UCSD-AML1 (cell line): ENCODE results near the gene SCP2.
"Not testable (repeated sequence)": the region's sequence is repeated elsewhere in the genome, so short reads cannot be mapped to it uniquely, and the experiment has no call there.

Experiments used
- DNase-seq: peaks from one replicate; lab custom pipeline; 2025; ENCODE audit not compliant: unreplicated experiment; lab: John Stamatoyannopoulos, UW

SCP2 gene

DNA sequence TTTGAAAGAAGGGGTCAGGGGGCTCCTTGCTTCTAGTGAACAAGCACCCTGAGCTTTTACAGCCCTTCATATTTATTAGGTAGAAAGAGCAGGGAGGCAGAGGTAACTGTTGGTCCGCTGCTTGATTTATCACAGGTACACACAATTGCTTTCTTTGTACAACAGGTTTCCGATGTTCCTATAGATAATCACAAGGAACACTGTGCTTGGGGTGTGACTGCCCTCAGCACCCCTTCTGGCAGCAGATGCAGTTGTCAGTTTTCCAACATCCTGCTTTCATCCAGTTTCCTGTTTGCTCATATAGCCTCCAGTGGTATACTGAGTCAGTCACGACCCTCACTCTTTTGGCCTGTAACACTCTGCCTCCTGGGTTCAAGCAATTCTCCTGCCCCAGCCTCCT is 40.6 kb downstream of the SCP2 start:
- DNase-seq: no peak

DNA sequence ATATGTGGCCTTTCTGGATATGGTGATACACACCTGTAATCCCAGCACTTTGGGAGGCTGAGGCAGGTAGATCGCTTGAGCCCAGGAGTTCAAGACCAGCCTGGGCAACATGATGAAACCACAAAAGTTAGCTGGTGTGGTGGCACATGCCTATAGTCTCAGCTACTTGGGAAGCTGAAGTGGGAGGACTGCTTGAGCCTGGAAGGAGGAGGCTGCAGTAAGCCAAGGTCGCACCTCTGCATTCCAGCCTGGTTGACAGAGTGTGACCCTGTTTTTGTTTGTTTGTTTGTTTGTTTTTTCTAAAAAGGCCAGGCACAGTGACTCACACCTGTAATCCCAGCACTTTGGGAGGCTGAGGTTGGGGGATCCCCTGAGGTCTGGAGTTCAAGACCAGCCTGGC is 42.2 kb downstream of the SCP2 start:
- DNase-seq: not testable (repeated sequence)

DNA sequence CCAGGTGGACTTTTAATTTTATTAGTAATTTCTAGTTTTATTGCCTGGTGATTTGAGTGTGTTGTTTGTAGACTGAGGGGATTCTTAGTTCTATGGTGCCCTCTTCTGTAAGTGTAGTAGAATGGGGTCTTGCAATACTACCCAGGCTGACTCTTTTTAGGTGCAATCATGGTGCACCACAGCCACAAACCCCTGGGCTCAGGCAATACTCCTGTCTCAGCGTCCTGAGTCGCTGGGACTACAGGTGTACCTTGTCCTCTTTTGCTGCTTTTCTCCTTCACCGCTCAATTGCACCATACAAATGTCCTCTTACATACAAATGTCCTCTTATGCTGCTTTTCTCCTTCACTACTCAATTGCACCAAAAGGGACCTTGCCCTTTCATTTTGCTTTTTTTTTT is 43.1 kb downstream of the SCP2 start:
- DNase-seq: no peak

DNA sequence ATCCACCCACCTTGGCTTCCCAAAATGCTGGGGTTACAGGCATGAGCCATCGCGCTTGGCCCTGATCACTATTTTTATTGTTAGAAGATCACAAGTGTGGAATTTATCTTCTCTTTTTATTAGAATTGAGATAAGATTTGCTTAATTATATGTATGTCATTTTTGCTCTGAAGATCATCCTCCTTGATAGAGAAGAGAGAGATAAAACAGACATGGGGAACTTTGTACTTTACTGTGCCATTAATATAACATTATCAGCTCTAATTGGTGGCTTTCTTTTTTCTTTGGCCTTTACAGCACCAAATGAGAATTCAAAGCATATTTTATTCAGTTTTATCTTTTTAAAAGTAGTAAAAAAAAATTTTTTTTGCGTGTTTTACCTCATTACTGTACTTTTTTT is 46.8 kb downstream of the SCP2 start:
- DNase-seq: no peak

DNA sequence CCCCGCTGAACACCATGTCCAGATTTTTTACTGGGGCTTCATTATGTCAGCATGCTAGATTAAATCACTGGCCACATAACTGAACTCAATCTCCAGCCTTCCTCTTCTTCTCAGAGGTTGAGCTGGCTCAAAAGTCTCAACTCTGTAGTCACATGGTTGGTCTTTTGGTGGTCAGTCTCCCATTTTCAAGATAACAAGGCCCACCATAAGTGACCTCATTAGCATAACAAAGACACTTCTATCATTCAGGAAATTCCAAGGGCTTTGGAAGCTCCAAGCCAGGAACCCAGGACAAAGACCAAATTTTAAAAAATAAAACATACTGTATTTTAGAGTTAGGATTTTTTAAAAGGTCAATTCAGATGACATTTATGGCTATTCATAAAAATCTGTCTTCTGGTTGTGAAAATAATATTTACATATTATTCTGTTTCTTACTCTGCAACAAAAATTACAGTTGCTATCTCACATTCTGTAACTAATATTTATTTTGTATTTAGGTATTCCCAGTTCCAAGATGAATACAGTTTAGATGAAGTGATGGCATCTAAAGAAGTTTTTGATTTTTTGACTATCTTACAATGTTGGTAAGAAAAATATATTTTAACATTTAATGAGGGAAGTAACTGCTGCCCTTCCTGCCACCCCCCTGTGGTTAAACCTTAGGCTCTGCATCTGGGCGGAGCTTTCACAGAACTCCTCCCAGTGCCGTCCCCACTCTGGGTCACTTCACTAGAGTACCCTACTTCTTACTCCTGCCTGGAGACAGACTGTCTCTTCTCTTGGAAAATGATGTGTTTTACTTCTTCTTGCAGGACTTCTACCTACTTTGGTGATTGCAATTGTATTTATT is 49.3 kb downstream of the SCP2 start:
- peak; percentile 15 for DNase-seq

DNA sequence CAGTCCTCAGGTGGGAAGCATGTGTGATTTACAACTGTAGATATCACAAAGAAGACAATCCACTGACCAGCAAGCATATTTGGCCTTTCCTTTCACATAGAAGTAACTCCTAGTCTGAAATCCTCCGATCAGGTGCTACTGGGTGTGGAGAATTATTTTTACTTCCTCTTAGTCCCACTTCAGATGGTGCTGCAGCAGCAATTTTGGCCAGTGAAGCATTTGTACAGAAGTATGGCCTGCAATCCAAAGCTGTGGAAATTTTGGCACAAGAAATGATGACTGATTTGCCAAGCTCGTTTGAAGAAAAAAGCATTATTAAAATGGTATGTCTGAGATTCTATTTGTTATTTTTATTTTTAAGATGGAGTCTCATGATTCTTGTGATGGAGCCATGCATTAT is 51.0 kb downstream of the SCP2 start:
- DNase-seq: no peak

DNA sequence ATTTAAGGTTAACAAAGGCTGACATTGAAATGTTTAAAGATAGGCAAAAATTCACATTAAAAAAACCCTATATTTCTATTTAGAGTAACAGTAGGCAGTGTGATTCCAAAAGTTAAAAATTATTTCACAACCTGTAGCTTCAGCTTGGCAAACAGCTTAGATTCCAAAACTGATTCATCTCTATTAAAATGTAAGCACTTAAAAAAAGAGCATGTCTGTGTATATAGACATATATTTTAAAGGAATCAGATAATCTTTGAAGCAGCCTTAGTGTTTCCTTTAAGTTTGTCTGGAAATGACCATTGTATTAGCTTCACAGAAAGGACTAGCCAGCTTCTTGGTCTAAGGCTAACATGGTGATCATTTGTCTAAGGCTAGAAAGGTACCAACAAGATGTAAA is 65.7 kb downstream of the SCP2 start:
- DNase-seq: not testable (repeated sequence)

DNA sequence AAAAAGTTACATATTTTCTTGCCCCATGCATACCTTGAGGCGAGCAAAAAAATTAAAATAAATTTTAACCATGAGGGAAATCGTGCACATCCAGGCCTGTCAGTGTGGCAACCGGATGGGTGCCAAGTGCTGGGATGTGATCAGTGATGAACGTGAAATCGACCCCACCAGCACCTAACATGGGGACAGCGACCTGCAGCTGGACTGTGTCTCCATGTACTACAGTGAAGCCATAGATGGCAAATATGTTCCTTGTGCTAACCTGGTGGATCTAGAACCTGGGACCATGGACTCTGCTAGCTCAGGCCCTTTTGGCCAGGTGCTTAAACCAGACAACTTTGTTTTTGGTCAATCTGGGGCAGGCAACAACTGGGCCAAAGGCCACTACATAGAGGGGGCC is 67.6 kb downstream of the SCP2 start:
- no peak for DNase-seq

DNA sequence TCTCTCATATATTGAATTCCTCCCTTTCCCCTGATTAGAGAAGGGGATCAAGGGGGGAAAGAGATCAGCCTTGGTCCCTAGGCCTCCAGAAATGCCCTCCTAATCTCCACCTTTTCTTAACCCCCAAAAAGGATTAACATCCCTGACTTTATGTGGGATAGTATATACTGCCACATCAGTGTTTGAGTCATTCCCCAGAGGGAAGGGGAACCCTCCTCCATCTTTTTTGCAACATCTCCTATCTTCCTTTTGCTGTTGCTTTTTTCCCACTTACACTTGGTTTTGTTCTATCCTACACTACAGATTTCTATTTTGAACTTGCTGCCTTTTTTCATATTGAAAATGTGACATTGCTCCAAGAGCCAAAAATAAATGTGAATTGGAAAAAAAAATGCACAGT is 69.6 kb downstream of the SCP2 start:
- DNase-seq: no peak

DNA sequence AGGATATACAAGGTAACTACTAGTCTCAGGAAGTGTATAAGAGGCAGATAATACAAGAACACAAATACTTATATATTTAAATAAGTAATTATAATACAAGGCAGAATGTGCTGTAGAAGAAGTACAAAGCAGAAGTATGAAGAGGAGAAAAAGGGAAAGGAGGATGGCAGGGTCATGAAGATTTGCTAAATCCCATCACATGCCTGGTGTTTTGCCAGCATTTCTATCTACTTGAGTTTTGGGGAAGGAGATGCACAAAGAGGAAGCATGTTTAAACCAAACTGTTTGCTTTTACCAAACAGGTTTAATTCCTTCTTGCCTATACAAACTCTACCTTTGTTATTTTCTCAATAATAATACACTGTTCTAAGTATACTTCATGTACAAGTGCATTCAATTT is 74.1 kb downstream of the SCP2 start:
- no peak for DNase-seq

DNA sequence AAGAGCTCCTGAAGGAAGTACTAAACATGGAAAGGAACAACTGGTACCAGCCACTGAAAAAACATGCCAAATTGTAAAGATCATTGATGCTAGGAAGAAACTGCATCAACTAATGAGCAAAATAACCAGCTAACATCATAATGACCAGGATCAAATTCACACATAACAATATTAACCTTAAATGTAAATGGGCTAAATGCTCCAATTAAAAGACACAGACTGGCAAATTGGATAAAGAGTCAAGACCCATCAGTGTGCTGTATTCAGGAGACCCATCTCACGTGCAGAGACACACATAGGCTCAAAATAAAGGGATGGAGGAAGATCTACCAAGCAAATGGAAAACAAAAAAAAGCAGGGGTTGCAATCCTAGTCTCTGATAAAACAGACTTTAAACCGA is 79.5 kb downstream of the SCP2 start:
- not testable (repeated sequence) for DNase-seq

DNA sequence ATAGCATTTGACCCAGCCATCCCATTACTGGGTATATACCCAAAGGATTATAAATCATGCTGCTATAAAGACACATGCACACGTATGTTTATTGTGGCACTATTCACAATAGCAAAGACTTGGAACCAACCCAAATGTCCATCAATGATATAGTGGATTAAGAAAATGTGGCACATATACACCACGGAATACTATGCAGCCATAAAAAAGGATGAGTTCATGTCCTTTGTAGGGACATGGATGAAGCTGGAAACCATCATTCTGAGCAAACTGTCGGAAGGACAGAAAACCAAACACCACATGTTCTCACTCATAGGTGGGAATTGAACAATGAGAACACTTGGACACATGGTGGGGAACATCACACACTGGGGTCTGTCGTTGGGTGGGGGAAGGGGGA is 83.2 kb downstream of the SCP2 start:
- DNase-seq: not testable (repeated sequence)

DNA sequence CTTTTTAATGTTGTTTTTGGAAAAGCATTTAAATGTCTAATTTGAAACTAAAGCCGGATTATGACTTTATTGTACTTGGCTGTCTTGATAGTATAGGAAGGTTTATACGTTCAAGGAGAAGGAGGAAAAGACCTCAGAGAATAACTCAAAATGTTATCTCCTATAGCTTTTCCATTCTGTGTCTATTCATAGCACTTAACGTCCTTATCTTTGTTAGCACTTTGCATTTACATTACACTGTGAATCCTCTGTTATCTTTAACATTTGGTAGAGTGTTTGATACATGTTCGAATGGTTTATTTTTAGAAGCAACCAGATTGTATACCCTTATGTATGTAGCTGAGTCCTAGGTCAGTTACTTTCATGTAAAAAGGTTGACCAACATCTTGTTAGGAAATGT is 84.1 kb downstream of the SCP2 start:
- no peak for DNase-seq

DNA sequence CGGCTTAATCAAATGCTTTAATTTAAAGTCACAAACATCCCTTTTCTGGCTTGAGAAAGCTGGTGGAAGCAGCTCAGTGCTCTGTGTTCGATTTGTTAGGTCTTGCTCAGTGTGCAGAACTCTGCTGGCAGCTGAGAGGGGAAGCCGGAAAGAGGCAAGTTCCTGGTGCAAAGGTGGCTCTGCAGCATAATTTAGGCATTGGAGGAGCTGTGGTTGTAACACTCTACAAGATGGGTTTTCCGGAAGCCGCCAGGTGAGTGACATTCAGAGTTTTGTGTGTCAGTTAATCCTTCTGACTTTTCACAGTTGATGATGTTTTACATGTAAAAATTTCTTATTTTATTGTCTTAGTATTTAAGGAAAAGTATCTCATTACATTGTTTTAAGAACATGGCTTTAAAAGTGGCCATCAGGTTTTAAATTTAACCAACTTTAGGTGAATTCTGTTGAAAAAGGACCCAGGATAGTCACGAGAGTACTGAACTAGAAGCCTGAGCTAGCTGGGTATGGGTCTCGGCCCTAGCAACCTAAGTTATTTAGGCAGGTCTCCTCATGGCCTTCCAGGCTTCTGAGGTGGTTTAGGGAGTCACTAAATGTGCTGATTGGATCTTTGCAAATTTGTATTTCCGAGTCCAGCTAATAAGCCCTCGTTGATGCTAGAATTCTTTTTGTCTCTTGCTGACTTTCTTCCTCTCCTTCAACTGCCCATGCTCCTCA is 87.9 kb downstream of the SCP2 start:
- DNase-seq: peak; percentile 63

DNA sequence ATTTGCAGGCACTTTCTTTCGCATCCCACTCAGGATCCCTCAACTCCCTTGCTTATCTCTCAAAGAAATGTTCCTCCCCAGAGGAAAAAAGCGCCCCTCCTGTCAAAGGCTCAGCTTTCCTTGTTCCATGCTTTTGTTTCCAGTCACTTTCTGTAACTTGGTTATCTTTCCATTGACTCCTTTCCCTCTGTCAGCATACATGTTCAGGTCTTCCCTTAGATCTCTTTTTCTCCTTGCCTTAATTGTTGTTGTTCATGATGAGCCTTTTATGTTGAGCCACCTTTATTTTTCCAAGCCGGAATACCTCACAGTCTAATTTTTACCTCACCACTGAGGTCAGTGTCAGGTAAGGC is 88.4 kb downstream of the SCP2 start:
- DNase-seq: no peak

DNA sequence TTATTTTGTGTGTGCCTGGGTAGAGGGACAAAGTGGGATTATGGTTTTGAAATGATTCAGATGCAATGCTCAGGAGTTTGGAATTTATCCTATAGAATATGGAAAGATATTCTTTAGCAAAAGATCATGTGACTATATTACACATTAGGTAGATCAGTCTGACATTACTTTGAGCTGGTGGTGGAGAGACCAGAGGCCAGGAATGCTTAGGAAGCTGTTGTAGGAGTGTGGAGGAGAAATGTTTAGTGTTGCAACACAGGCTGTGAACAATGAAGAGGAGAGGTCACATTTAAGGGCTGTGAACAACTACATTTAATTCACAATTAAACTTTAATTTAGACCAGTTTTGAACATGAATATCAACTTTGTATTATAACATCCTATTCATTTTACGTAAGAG is 89.6 kb downstream of the SCP2 start:
- DNase-seq: no peak

DNA sequence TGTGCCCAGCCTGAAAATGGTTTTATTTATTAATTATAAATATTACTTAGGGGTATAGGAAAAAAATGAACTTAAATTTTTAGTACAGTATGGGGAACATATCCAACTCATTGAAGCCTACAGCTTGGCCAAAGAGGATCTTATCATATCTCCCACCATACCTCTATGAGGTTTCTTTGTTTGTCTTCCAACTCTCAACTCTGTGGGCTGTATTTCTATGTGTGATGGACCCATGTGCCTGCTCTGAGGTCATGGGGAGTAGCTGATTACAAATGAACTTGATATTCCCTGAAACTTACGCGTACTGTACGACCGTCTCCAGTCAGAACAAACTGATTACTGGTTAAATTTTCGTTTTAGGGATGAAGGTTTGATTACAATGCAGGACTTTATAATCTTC is 93.5 kb downstream of the SCP2 start:
- no peak for DNase-seq

DNA sequence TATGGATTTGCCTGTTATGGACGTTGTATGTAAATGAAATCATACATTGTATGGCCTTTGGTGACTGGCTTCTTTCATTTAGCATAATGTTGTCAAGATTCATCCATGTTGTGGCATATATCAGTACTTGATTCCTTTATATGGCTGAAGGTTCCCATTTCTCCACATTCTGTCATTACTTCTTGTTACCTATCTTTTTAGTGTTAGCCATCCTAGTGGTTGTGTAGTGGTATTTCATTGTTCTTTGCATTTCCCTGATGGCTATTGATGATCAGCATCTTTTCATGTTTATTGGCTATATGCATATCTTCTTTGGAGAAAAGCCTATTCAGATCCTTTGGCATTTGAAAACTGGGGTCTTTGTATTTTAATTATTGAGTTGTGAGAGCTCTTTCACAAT is 95.1 kb downstream of the SCP2 start:
- DNase-seq: no peak

DNA sequence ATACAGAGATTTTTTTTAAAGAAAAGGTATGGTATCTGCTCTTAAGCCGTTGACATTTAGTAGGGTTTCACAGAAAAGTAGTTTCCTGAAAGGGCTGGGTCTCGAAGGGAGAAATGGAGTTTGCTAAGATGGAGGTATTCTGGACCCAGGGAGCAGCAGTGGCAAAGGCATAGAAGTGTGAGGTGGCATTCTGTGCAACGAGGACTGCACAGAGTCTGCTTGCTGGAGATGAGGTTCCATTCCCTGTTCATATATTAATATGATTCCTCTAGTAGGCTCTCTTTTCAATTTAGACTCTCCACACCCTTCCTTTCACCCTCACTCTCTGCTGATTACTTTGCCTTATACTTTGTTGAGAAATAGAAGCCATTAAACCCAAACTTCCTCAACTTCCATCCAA is 96.5 kb downstream of the SCP2 start:
- no peak for DNase-seq

DNA sequence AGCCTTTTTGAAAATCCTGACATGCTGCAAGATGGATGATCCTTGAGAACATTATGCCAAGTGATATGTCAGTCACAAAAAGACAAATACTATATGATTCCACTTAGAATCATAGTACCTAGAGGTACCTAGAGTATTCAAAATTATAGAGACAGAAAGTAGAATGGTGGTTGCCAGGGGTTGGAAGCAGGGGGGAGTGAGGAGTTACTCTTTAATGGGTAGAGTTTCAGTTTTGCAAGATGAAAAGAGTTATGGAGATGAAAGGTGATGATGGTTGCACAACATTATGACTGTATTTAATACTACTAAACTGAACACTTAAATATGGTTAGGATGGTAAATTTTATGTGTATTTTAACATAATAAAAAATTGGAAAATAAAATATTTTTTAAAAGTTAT is 97.0 kb downstream of the SCP2 start:
- no peak for DNase-seq

DNA sequence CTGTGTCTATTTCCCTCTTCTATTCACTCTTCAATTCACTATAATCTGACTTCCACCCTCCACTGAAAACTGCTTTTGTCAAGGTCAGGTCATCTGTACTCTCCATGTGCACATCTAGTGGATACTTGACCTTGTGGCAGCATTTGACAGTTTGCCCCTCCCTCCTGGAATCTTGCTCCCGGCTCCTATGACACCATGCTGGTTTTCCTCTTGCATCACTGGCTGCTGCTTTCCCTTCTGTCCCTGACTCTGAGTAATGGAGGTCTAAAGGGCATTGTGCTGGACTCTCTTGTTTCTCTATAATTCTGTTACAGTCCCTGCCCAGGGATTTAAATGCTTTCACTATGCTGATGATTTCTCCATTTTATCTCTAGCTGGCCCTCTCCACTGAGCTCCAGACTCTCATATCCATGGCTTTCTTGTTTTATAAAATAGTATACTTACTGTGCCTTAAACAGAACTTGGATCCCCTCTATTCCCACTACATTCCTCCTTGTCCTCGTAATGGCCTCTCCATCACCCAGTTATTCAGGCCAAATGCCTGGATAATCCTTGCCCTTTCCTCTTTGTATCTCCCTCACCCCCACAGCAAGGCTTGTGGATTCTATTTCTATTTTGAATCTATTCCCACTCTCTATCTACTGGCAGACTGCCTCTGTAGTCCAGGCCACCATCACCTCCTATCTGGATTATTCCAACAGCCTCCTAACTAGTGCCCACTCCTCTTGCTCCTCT is 98.1 kb downstream of the SCP2 start:
- no peak for DNase-seq

DNA sequence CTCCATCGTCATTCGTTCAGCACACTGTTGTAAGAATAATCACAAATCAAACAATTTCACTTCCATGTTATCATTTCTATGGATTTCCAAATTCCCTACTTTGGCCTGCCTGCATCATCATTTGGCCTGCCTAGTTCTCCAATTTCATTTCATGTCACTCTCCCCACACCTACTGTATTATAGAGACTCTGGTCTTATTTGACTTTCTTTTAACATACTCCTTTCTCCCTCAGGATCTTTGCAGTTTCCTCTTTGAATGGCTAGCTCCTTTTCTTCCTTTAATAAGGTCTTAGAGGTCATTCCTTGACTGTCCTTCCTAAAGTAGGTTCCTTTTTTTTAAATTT is 98.7 kb downstream of the SCP2 start:
- no peak for DNase-seq
